H1 (cell line): Measurements from ENCODE around the gene WNT3A. TPM values are rescaled to one million over a fixed set of nuclear protein-coding genes. Genes with fewer than 3 reads are reported as not detected.

Source experiments
- CTCF ChIA-PET: fragments of 300-600 bp; sonication (Branson Sonifier 250); formaldehyde crosslinking; loops from one replicate; lab custom pipeline; 2021; ENCODE audit not compliant: partially characterized antibody; lab: Charles Lee
- POLR2A ChIA-PET: fragments of 300-600 bp; sonication (Branson Sonifier 250); formaldehyde crosslinking; loops from one replicate; lab custom pipeline; 2021; ENCODE audit warnings: inconsistent platforms; ENCODE audit not compliant: partially characterized antibody; lab: Charles Lee
- DNase-seq, 2 experiments: peaks; one replicate each; pipeline versions ENCODE4 v3.0.0 to v3.0.0-alpha.2; 2010 to 2022; ENCODE audit warnings: low spot score in 2 of 2, low read depth in 1 of 2, mixed read lengths in 1 of 2
- FAIRE-seq: peaks from 2 replicates; lab custom pipeline; 2011; peaks lifted over from hg19 to GRCh38; lab: Jason Lieb, UNC
- H2AFZ ChIP-seq: 2 replicates; pipeline ENCODE4 v1.8.1; 2012; ENCODE audit warnings: low read length, inconsistent platforms
- H2AK5ac ChIP-seq: 2 replicates; pipeline ENCODE4 v1.6.1; 2013; ENCODE audit warnings: low read depth, low read length
- H2BK120ac ChIP-seq: replicated peaks from 2 replicates; pipeline ENCODE3; 2013; ENCODE audit warnings: low read depth, low read length, inconsistent platforms
- H2BK12ac ChIP-seq: 2 replicates; pipeline ENCODE4 v1.6.1; 2013; ENCODE audit warnings: low read depth, low read length
- H2BK15ac ChIP-seq: 2 replicates; pipeline ENCODE4 v1.6.1; 2013; ENCODE audit warnings: low read length
- H2BK20ac ChIP-seq: 2 replicates; pipeline ENCODE4 v1.6.1; 2013; ENCODE audit warnings: low read length
- H2BK5ac ChIP-seq: 2 replicates; pipeline ENCODE4 v1.6.1; 2013; ENCODE audit warnings: low read depth, low read length
- H3K14ac ChIP-seq: 2 replicates; pipeline ENCODE4 v1.6.1; 2013; ENCODE audit warnings: inconsistent platforms; ENCODE audit not compliant: insufficient read length
- H3K18ac ChIP-seq: 2 replicates; pipeline ENCODE4 v1.6.1; 2013; ENCODE audit warnings: low read length; ENCODE audit errors: extremely low read depth
- H3K23ac ChIP-seq: 2 replicates; pipeline ENCODE4 v1.6.1; 2013; ENCODE audit warnings: inconsistent platforms; ENCODE audit not compliant: insufficient read length
- H3K23me2 ChIP-seq: 2 replicates; pipeline ENCODE4 v1.6.1; 2013; ENCODE audit warnings: low read depth, low read length
- H3K27ac ChIP-seq: 2 replicates; pipeline ENCODE4 v1.6.1; 2011; ENCODE audit warnings: low read depth, low read length, inconsistent platforms
- H3K27me3 ChIP-seq, 4 experiments: replicated peaks in 1 of 4; 1 replicate in 1 of 4; 2 replicates in 3 of 4; pipeline versions ENCODE4 v1.6.1 to v1.8.1; 2011 to 2013; ENCODE audit warnings: low read length in 3 of 4, mild to moderate bottlenecking in 3 of 4, inconsistent platforms in 2 of 4, mixed read lengths in 2 of 4, moderate library complexity in 1 of 4; ENCODE audit not compliant: control insufficient read depth in 3 of 4, insufficient read depth in 3 of 4; ENCODE audit errors: extremely low read depth in 1 of 4
- H3K36me3 ChIP-seq, 4 experiments: 2 replicates each; pipeline versions ENCODE4 v1.6.1 to v1.8.1; 2011 to 2013; ENCODE audit warnings: mild to moderate bottlenecking in 4 of 4, low read length in 3 of 4, moderate library complexity in 2 of 4, control low read depth in 1 of 4, inconsistent platforms in 1 of 4; ENCODE audit not compliant: insufficient read depth in 4 of 4, control insufficient read depth in 2 of 4
- H3K4ac ChIP-seq: replicated peaks from 2 replicates; pipeline ENCODE3; 2013; ENCODE audit warnings: low read length, low read depth, mixed read lengths, inconsistent platforms; ENCODE audit not compliant: insufficient read length
- H3K4me1 ChIP-seq, 4 experiments: replicated peaks in 1 of 4; 1 replicate in 1 of 4; 2 replicates in 3 of 4; pipeline versions ENCODE4 v1.6.1 to v1.8.1; 2011 to 2013; ENCODE audit warnings: low read length in 3 of 4, inconsistent platforms in 2 of 4, mixed read lengths in 1 of 4; ENCODE audit not compliant: insufficient read depth in 4 of 4, control insufficient read depth in 3 of 4
- H3K4me2 ChIP-seq, 2 experiments: 2 replicates each; pipeline versions ENCODE4 v1.6.1 to v1.8.1; 2011 to 2013; ENCODE audit warnings: low read depth in 2 of 2, low read length in 2 of 2, control low read depth in 1 of 2, inconsistent platforms in 1 of 2, mild to moderate bottlenecking in 1 of 2; ENCODE audit not compliant: insufficient read depth in 1 of 2
- H3K4me3 ChIP-seq, 4 experiments: fragments of 200-600, 300-600 bp in 1 of 4; sonication (generic), shearing (Covaris generic), sonication (Bioruptor Twin) in 1 of 4; 2 replicates each; pipeline versions ENCODE4 v1.5.1 to v1.8.1; 2011 to 2016; ENCODE audit warnings: low read length in 4 of 4, low read depth in 3 of 4, control low read depth in 2 of 4, inconsistent platforms in 2 of 4, mild to moderate bottlenecking in 2 of 4, mixed read lengths in 1 of 4, moderate library complexity in 1 of 4; ENCODE audit not compliant: insufficient read depth in 2 of 4; ENCODE audit errors: extremely low read depth in 1 of 4
- H3K56ac ChIP-seq: replicated peaks from 2 replicates; pipeline ENCODE3; 2013; ENCODE audit warnings: low read depth, mild to moderate bottlenecking, mixed read lengths, low read length, inconsistent platforms; ENCODE audit not compliant: insufficient read length
- H3K79me1 ChIP-seq: 2 replicates; pipeline ENCODE4 v1.6.1; 2013; ENCODE audit warnings: low read depth, low read length, control low read depth
- H3K79me2 ChIP-seq, 2 experiments: 2 replicates each; pipeline versions ENCODE4 v1.6.1 to v1.8.1; 2012 to 2013; ENCODE audit warnings: low read length in 2 of 2, mild to moderate bottlenecking in 2 of 2, inconsistent platforms in 1 of 2; ENCODE audit not compliant: insufficient read depth in 2 of 2, control insufficient read depth in 1 of 2
- H3K9ac ChIP-seq, 4 experiments: replicated peaks in 1 of 4; 1 replicate in 1 of 4; 2 replicates in 3 of 4; pipeline versions ENCODE4 v1.6.1 to v1.8.1; 2011 to 2013; ENCODE audit warnings: low read depth in 3 of 4, low read length in 3 of 4, control low read depth in 2 of 4, mild to moderate bottlenecking in 2 of 4, moderate library complexity in 2 of 4, inconsistent platforms in 1 of 4; ENCODE audit errors: extremely low read depth in 1 of 4
- H3K9me3 ChIP-seq, 2 experiments: 2 replicates each; pipeline versions ENCODE4 v1.6.1 to v1.8.1; 2012 to 2013; ENCODE audit warnings: mild to moderate bottlenecking in 2 of 2, moderate library complexity in 2 of 2, control low read depth in 1 of 2, inconsistent platforms in 1 of 2, low read depth in 1 of 2, low read length in 1 of 2, mixed read lengths in 1 of 2; ENCODE audit not compliant: insufficient read depth in 2 of 2
- H4K20me1 ChIP-seq, 2 experiments: replicated peaks in 1 of 2; 2 replicates each; pipeline versions ENCODE3 to v1.8.1; 2011 to 2013; ENCODE audit warnings: inconsistent platforms in 2 of 2, low read length in 2 of 2, mild to moderate bottlenecking in 1 of 2; ENCODE audit not compliant: insufficient read depth in 2 of 2, control insufficient read depth in 1 of 2
- H4K5ac ChIP-seq: 2 replicates; pipeline ENCODE4 v1.6.1; 2013; ENCODE audit warnings: low read length, low read depth, mixed read lengths, inconsistent platforms; ENCODE audit not compliant: insufficient read length
- H4K8ac ChIP-seq: 2 replicates; pipeline ENCODE4 v1.8.0; 2013; ENCODE audit warnings: mild to moderate bottlenecking, moderate library complexity, low read length, inconsistent platforms; ENCODE audit not compliant: insufficient read depth; ENCODE audit errors: extremely low read depth
- H4K91ac ChIP-seq: replicated peaks from 2 replicates; pipeline ENCODE3; 2013; ENCODE audit warnings: low read length, mixed read lengths, inconsistent platforms; ENCODE audit not compliant: insufficient read length
- ASH2L ChIP-seq: fragments of 200-600, 300-600 bp; sonication (generic); IDR thresholded peaks from one replicate; pipeline ENCODE4 v1.7.1; 2017; ENCODE audit warnings: low read length
- BACH1 ChIP-seq: IDR thresholded peaks from 2 replicates; pipeline ENCODE4 v1.6.1; 2012; ENCODE audit warnings: low read length, improper control_type of control experiment
- CBX8 ChIP-seq: fragments of 300-800, 300-1000 bp; sonication (generic); IDR thresholded peaks from 2 replicates; pipeline ENCODE4 v1.7.1; 2016; ENCODE audit warnings: low read depth, low read length, borderline replicate concordance
- EGR1 ChIP-seq: IDR thresholded peaks from 2 replicates; pipeline ENCODE4 v1.6.1; 2011; ENCODE audit warnings: low read depth, low read length, borderline replicate concordance
- JUN ChIP-seq: IDR thresholded peaks from 2 replicates; pipeline ENCODE4 v1.6.1; 2011; ENCODE audit warnings: low read depth, mild to moderate bottlenecking, improper control_type of control experiment, low read length
- JUND ChIP-seq: IDR thresholded peaks from 2 replicates; pipeline ENCODE4 v1.6.1; 2011; ENCODE audit warnings: mild to moderate bottlenecking, improper control_type of control experiment, low read length
- NRF1 ChIP-seq: IDR thresholded peaks from 2 replicates; pipeline ENCODE4 v1.6.1; 2011; ENCODE audit warnings: mild to moderate bottlenecking, low read depth, low read length, improper control_type of control experiment
- POLR2A ChIP-seq, 2 experiments: IDR thresholded peaks; 1 replicate in 1 of 2; 2 replicates in 1 of 2; pipeline ENCODE4 v1.6.1; 2011; ENCODE audit warnings: low read depth in 2 of 2, low read length in 2 of 2, mild to moderate bottlenecking in 2 of 2; ENCODE audit errors: control extremely low read depth in 1 of 2
- POLR2AphosphoS5 ChIP-seq: IDR thresholded peaks from 2 replicates; pipeline ENCODE4 v1.6.1; 2011; ENCODE audit warnings: low read depth, low read length
- POU5F1 ChIP-seq: IDR thresholded peaks from 2 replicates; pipeline ENCODE4 v1.6.1; 2011; ENCODE audit warnings: low read depth, mild to moderate bottlenecking, low read length, moderate library complexity
- RFX5 ChIP-seq: IDR thresholded peaks from 2 replicates; pipeline ENCODE4 v1.6.1; 2011; ENCODE audit warnings: low read depth, low read length, improper control_type of control experiment, borderline replicate concordance
- SP2 ChIP-seq: IDR thresholded peaks from 2 replicates; pipeline ENCODE4 v1.6.1; 2012; ENCODE audit warnings: mild to moderate bottlenecking, low read length, inconsistent platforms
- SP4 ChIP-seq: IDR thresholded peaks from 2 replicates; pipeline ENCODE4 v1.6.1; 2012; ENCODE audit warnings: low read length, inconsistent platforms
- SRF ChIP-seq: IDR thresholded peaks from 2 replicates; pipeline ENCODE4 v1.6.1; 2011; ENCODE audit warnings: mild to moderate bottlenecking, low read depth, low read length, moderate library complexity
- SUZ12 ChIP-seq: fragments of 200-600 bp; sonication (generic); IDR thresholded peaks from 2 replicates; pipeline ENCODE4 v1.6.1; 2012; ENCODE audit warnings: mild to moderate bottlenecking, inconsistent platforms, low read length, moderate library complexity, mixed read lengths
- TBP ChIP-seq: IDR thresholded peaks from 2 replicates; pipeline ENCODE4 v1.6.1; 2011; ENCODE audit warnings: low read depth, low read length, improper control_type of control experiment
- WGBS, 2 experiments: shearing (Covaris generic) in 1 of 2; methylation state at CpG; one replicate each; pipeline versions ENCODE4 v1.1.6 to v1.1.7; 2013 to 2015; ENCODE audit warnings: low lambda C conversion rate in 2 of 2, mixed read lengths in 2 of 2, inconsistent platforms in 1 of 2, low coverage in 1 of 2, missing lambda C conversion rate in 1 of 2; ENCODE audit not compliant: insufficient replicate concordance in 2 of 2, insufficient coverage in 1 of 2, insufficient read length in 1 of 2; ENCODE audit errors: extremely low coverage in 1 of 2, missing lambda C conversion rate in 1 of 2; 5-methylcytosine and 5-hydroxymethylcytosine counted together
- polyA plus RNA-seq, 7 experiments: library from polyadenylated mRNA; depleted of rRNA in 3 of 7; stranded (reverse) in 5 of 7; unstranded in 2 of 7; fragments of >200 nt in 5 of 7; fragments of 200-250 nt in 2 of 7; gene quantifications; 1 replicate in 5 of 7; 2 replicates in 1 of 7; 4 replicates in 1 of 7; pipeline versions ENCODE4 v1.2.1 to v1.2.3, GENCODE V29; 2011 to 2013; ENCODE audit warnings: missing spikeins in 2 of 7, mixed read lengths in 2 of 7
- total RNA-seq: library from RNA; stranded (reverse); fragmentation: NEBNext Ultra II Directional; extraction: Animal tissue kit (Norgen Biotek cat#: 25700); gene quantifications from 2 replicates; pipeline ENCODE4 v1.2.1, GENCODE V29; 2021

Gene WNT3A
- total and polyA plus RNA-seq, 2 of the 8 experiments (the other 6 are each of a cell fraction or from before 2014, with no cell fraction given) = 0.08 to 0.19 TPM

DNA sequence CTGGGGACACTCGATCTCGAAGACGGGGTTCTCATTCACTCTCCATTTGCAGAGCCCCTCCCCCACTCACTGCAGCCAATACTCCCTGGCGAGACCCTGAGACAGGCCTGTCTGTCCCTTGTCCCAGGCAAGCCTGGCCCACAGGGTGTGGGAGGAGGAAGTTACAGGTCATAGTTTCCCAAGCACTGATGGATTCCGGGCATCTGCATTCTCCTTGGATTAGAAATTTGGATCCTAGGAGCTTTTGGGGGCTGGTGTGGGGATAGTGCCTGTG is 11.3 kb downstream of the WNT3A start:
- Histone ChIP-seq H3K23ac (no peak overlapping the region), H3K14ac (no peak overlapping the region), H3K4me1 (no peaks in the 10 kb centered on the region; a peak in 1 of 7 replicates), H4K8ac (no peak overlapping the region), H3K4me2 (no peak overlapping the region), H3K27ac (no peak overlapping the region), H2BK20ac (no peak overlapping the region), H2BK120ac (no peak overlapping the region), H2AK5ac (no peak overlapping the region), H3K4ac (no peak overlapping the region), H3K9ac (no peak overlapping the region), H3K4me3 (no peak overlapping the region), H2AFZ (no peak overlapping the region), H3K79me1 (no peaks in the 10 kb centered on the region), H2BK12ac (no peak overlapping the region), H2BK15ac (no peak overlapping the region), H4K91ac (no peak overlapping the region), H3K9me3 (no peaks in the 10 kb centered on the region), H4K20me1 (no peaks in the 10 kb centered on the region), H4K5ac (no peak overlapping the region), H2BK5ac (no peak overlapping the region), H3K36me3 (no peaks in the 10 kb centered on the region), H3K79me2 (no peaks in the 10 kb centered on the region), H3K18ac (no peak overlapping the region), H3K23me2 (no peaks in the 10 kb centered on the region), H3K56ac (no peak overlapping the region), H3K27me3 (peaks cover 0 to 17% (median 12%) of the 10 kb centered on the region in 4 experiments; a peak in 6 of 7 replicates)
- ChIA-PET POLR2A (interaction anchor here (1.4 kb wide), 1 partner anchor 439 kb away, joined by 3 read pairs; a partner anchor contains a TSS), CTCF (interaction anchor here (8.3 kb wide), 1 partner anchor 13 kb away, joined by 64 read pairs; the partner anchor contains the start of gene WNT3A)
- 87% methylated on average over 5 of the region's 5 CpGs; no CpG with 5 or more reads in 1 of the 2 experiments for WGBS, 2 experiments
- no peak for DNase-seq
- no peak for FAIRE-seq
- no peak for TF ChIP-seq NRF1
- no peak for TF ChIP-seq POLR2AphosphoS5
- TF ChIP-seq RFX5 = no peak
- TF ChIP-seq SP2 = no peak
- no peak for TF ChIP-seq TBP
- TF ChIP-seq CBX8 = no peak
- TF ChIP-seq SRF = no peak
- TF ChIP-seq JUND = no peak
- no peak for TF ChIP-seq BACH1
- TF ChIP-seq JUN = no peak
- no peak for TF ChIP-seq SP4
- no peak for TF ChIP-seq EGR1
- no peak for TF ChIP-seq ASH2L
- no peak for TF ChIP-seq SUZ12
- no peak for TF ChIP-seq POLR2A (IDR thresholded peaks at IDR 0.05; ENCODE audit: control extremely low read depth in 1 of 2, low read depth in 2 of 2, low read length in 2 of 2)
- TF ChIP-seq POU5F1 = no peak
